A549 (cell line): ENCODE data around the gene CTSA. TPM values are rescaled to one million over a fixed set of nuclear protein-coding genes. Genes with fewer than 3 reads are reported as not detected.

Source experiments
- ATAC-seq, 2 experiments: fragments of 200-7000 bp in 1 of 2; fragments of >200 bp in 1 of 2; cut with Nextera tagmentation in 1 of 2; cut with Tn5 transposase in 1 of 2; 3 replicates each; pipeline versions ENCODE4 v1.8.0 to v1.9.1; 2018 to 2020; ENCODE audit warnings: mild to moderate bottlenecking in 1 of 2, moderate library complexity in 1 of 2
- CTCF ChIA-PET: fragments of 300-600 bp; sonication (Branson Sonifier 250); formaldehyde crosslinking; extraction: SDS; loops from one replicate; lab custom pipeline; 2021; ENCODE audit warnings: antibody characterized with exemption, inconsistent platforms; lab: Yijun Ruan, JAX
- POLR2A ChIA-PET: fragments of 350-600 bp; formaldehyde crosslinking; extraction: SDS; loops from one replicate; lab custom pipeline; 2021; ENCODE audit warnings: antibody characterized with exemption, inconsistent platforms; lab: Yijun Ruan, JAX
- DNase-seq, 2 experiments: peaks; one replicate each; pipeline versions ENCODE4 v3.0.0 to v3.0.0-alpha.2; 2011 to 2016; ENCODE audit warnings: low read depth in 1 of 2, low spot score in 1 of 2
- FAIRE-seq: peaks from 2 replicates; lab custom pipeline; 2011; peaks lifted over from hg19 to GRCh38; lab: Jason Lieb, UNC
- H3K27ac ChIP-seq, 2 experiments: fragments of >200 bp; sonication (Bioruptor Twin); formaldehyde crosslinking; 3 replicates each; pipeline ENCODE4 v1.5.1; 2016 to 2017
- H3K4me1 ChIP-seq: fragments of >200 bp; sonication (Bioruptor Twin); formaldehyde crosslinking; 3 replicates; pipeline ENCODE4 v1.6.1; 2016
- H3K4me2 ChIP-seq: fragments of >200 bp; sonication (Bioruptor Twin); formaldehyde crosslinking; 3 replicates; pipeline ENCODE4 v1.6.1; 2016
- H3K4me3 ChIP-seq: fragments of >200 bp; sonication (Bioruptor Twin); formaldehyde crosslinking; 3 replicates; pipeline ENCODE4 v1.5.1; 2016
- H3K9me3 ChIP-seq: fragments of >200 bp; sonication (Bioruptor Twin); formaldehyde crosslinking; 3 replicates; pipeline ENCODE4 v1.6.1; 2016
- CBX8 ChIP-seq: fragments of 200-600 bp; sonication (generic); IDR thresholded peaks from 2 replicates; pipeline ENCODE4 v1.6.1; 2016
- CTCF ChIP-seq: fragments of >200 bp; sonication (Bioruptor Twin); formaldehyde crosslinking; IDR thresholded peaks from 3 replicates; pipeline ENCODE4 v1.5.1; 2016
- EHF ChIP-seq: fragments of 250-450 bp; sonication (Bioruptor Pico); IDR thresholded peaks from 2 replicates; pipeline ENCODE4 v1.5.0; 2020; ENCODE audit warnings: mild to moderate bottlenecking
- FOSB ChIP-seq: fragments of 250-450 bp; sonication (Bioruptor Pico); IDR thresholded peaks from 2 replicates; pipeline ENCODE4 v1.5.0; 2020; ENCODE audit warnings: mild to moderate bottlenecking, moderate library complexity
- FOSL2 ChIP-seq, 2 experiments: fragments of 450-650 bp in 1 of 2; fragments of >200 bp in 1 of 2; sonication (Bioruptor Twin) in 1 of 2; formaldehyde crosslinking; IDR thresholded peaks; 2 replicates each; pipeline versions ENCODE4 v1.5.0 to v1.6.1; 2016 to 2020; ENCODE audit warnings: mild to moderate bottlenecking in 1 of 2, moderate library complexity in 1 of 2
- GATA3 ChIP-seq: IDR thresholded peaks from 2 replicates; pipeline ENCODE4 v1.6.1; 2012; ENCODE audit warnings: borderline replicate concordance
- HDAC2 ChIP-seq: fragments of 200-600 bp; sonication (generic); IDR thresholded peaks from 2 replicates; pipeline ENCODE4 v1.6.1; 2016
- HEYL ChIP-seq: fragments of 250-450 bp; sonication (Bioruptor Pico); IDR thresholded peaks from 2 replicates; pipeline ENCODE4 v1.8.0; 2021; ENCODE audit warnings: mild to moderate bottlenecking, moderate library complexity
- HMGXB4 ChIP-seq: fragments of 250-450 bp; sonication (Bioruptor Pico); IDR thresholded peaks from 2 replicates; pipeline ENCODE4 v1.5.0; 2021; ENCODE audit warnings: mild to moderate bottlenecking, moderate library complexity, borderline replicate concordance
- HOXA7 ChIP-seq: fragments of 250-450 bp; sonication (Bioruptor Pico); IDR thresholded peaks from 2 replicates; pipeline ENCODE4 v1.5.0; 2020; ENCODE audit warnings: mild to moderate bottlenecking, moderate library complexity
- HOXB13 ChIP-seq: fragments of 250-450 bp; sonication (Bioruptor Pico); IDR thresholded peaks from 2 replicates; pipeline ENCODE4 v1.5.0; 2020; ENCODE audit warnings: low read depth, mild to moderate bottlenecking, moderate library complexity
- JUN ChIP-seq, 2 experiments: fragments of >200 bp; sonication (Bioruptor Twin); formaldehyde crosslinking; IDR thresholded peaks; 2 replicates in 1 of 2; 3 replicates in 1 of 2; pipeline ENCODE4 v1.6.1; 2016 to 2017
- KDM1A ChIP-seq: fragments of 200-600 bp; sonication (generic); IDR thresholded peaks from 2 replicates; pipeline ENCODE4 v1.6.1; 2016; ENCODE audit warnings: low read depth, mild to moderate bottlenecking
- KDM5A ChIP-seq: fragments of 200-600 bp; sonication (generic); IDR thresholded peaks from 2 replicates; pipeline ENCODE4 v1.6.1; 2016; ENCODE audit warnings: antibody characterized with exemption, mild to moderate bottlenecking
- MAX ChIP-seq: IDR thresholded peaks from 2 replicates; pipeline ENCODE4 v1.6.1; 2012
- MYC ChIP-seq: IDR thresholded peaks from 2 replicates; pipeline ENCODE4 v1.6.1; 2012; ENCODE audit warnings: mild to moderate bottlenecking, inconsistent platforms, low read length, improper control_type of control experiment, borderline replicate concordance
- NPAS2 ChIP-seq: fragments of 250-450 bp; sonication (Bioruptor Pico); IDR thresholded peaks from 2 replicates; pipeline ENCODE4 v1.8.0; 2022; ENCODE audit warnings: mild to moderate bottlenecking, moderate library complexity, borderline replicate concordance
- PHF8 ChIP-seq: fragments of 200-600 bp; sonication (generic); IDR thresholded peaks from 2 replicates; pipeline ENCODE4 v1.6.1; 2016; ENCODE audit warnings: low read depth, mild to moderate bottlenecking, antibody characterized with exemption, moderate library complexity, borderline replicate concordance
- POLR2AphosphoS2 ChIP-seq: conservative IDR thresholded peaks from 2 replicates; pipeline ENCODE4 v1.6.1; 2012; ENCODE audit warnings: low read length, improper control_type of control experiment, inconsistent platforms
- RAD21 ChIP-seq, 2 experiments: fragments of >200 bp in 1 of 2; sonication (Bioruptor Twin) in 1 of 2; formaldehyde crosslinking in 1 of 2; IDR thresholded peaks in 1 of 2; conservative IDR thresholded peaks in 1 of 2; 2 replicates in 1 of 2; 3 replicates in 1 of 2; pipeline ENCODE4 v1.6.1; 2012 to 2018; ENCODE audit warnings: inconsistent platforms in 1 of 2
- RCOR1 ChIP-seq: fragments of 150-350 bp; IDR thresholded peaks from 2 replicates; pipeline ENCODE4 v1.6.1; 2014; ENCODE audit warnings: antibody characterized with exemption, low read length, low read depth
- RFX5 ChIP-seq: fragments of 450-650 bp; IDR thresholded peaks from 2 replicates; pipeline ENCODE4 v1.7.1; 2014; ENCODE audit warnings: antibody characterized with exemption, mild to moderate bottlenecking, moderate library complexity
- SREBF2 ChIP-seq: fragments of 450-650 bp; IDR thresholded peaks from 2 replicates; pipeline ENCODE4 v1.6.1; 2014; ENCODE audit warnings: mild to moderate bottlenecking, moderate library complexity
- ZC3H11A ChIP-seq: fragments of 450-650 bp; IDR thresholded peaks from 2 replicates; pipeline ENCODE4 v1.6.1; 2014; ENCODE audit warnings: antibody characterized with exemption, mild to moderate bottlenecking
- ZSCAN20 ChIP-seq: fragments of 250-450 bp; sonication (Bioruptor Pico); IDR thresholded peaks from 2 replicates; pipeline ENCODE4 v1.8.0; 2022; ENCODE audit warnings: mild to moderate bottlenecking, moderate library complexity
- WGBS: methylation state at CpG from one replicate; pipeline ENCODE4 v1.1.6; 2017; ENCODE audit errors: missing lambda C conversion rate; 5-methylcytosine and 5-hydroxymethylcytosine counted together
- polyA plus RNA-seq, 4 experiments: library from polyadenylated mRNA; depleted of rRNA in 3 of 4; stranded (reverse); fragments of >200 nt; fragmentation: RNase III in 1 of 4; extraction: RNeasy Plus Mini Kit Qiagen cat#74134 plus additional on column Dnase treatment in 1 of 4; gene quantifications; 2 replicates in 3 of 4; 3 replicates in 1 of 4; pipeline ENCODE4 v1.2.3, GENCODE V29; 2011 to 2017

Gene CTSA
- polyA plus RNA-seq, 2 of the 4 experiments (the other 2 are of a cell fraction) = 53.1 to 95.6 TPM

- TF ChIP-seq CTCF (no peak), EHF (CRISPR knock-in tag) (no peak), HOXB13 (CRISPR knock-in tag) (no peak), MAX (no peak), RAD21 (conservative IDR thresholded peaks at IDR 0.05 in 1 of 2, IDR thresholded peaks at IDR 0.05 in 1 of 2) (no peak), ZC3H11A (no peak), RFX5 (no peak)
Observed at GRCh38 chr20:45918182-45918737, 27.1 kb downstream of the CTSA start (continued).

GRCh38 chr20:45918779-45919537, 27.8 kb downstream of the CTSA start:
- Histone ChIP-seq H3K4me3 (no peak overlapping the region), H3K9me3 (no peaks in the 10 kb centered on the region), H3K4me2 (no peak overlapping the region), H3K27ac (no peak overlapping the region), H3K4me1 (no peaks in the 10 kb centered on the region)
- WGBS = 80% methylated on average over 12 of the region's 12 CpGs
- no peak for ATAC-seq
- no peak for FAIRE-seq
- CTCF ChIA-PET = interaction anchor here (1.1 to 2.9 kb wide), 3 partner anchors 13 to 120 kb away, joined by 4 to 12 read pairs (median 5); partner anchors contain the start of gene PCIF1
- no peak for DNase-seq
- TF ChIP-seq FOSB (no peak), JUN (IDR thresholded peaks at IDR 0.05) (no peak), KDM1A (peak; percentile 69; the same call in 1 of the 2 replicates), FOSL2 (IDR thresholded peaks at IDR 0.05) (no peak), FOSL2 (CRISPR knock-in tag; IDR thresholded peaks at IDR 0.05) (no peak), HDAC2 (0 out of 2 replicates have a peak, but pooled peaks have one; percentile 35), HEYL (no peak), PHF8 (no peak), HOXA7 (CRISPR knock-in tag) (no peak), CBX8 (no peak), ZSCAN20 (CRISPR knock-in tag) (no peak), SREBF2 (no peak), GATA3 (no peak), KDM5A (no peak), POLR2AphosphoS2 (no peak), HMGXB4 (no peak), NPAS2 (CRISPR knock-in tag) (no peak), MYC (no peak), RCOR1 (no peak)
- POLR2A ChIA-PET = interaction anchor here (2.2 kb wide), 1 partner anchor 15 kb away, joined by 9 read pairs; no protein-coding TSS in a partner anchor
